Measurements from ENCODE around the gene CHRM1.

DNA sequence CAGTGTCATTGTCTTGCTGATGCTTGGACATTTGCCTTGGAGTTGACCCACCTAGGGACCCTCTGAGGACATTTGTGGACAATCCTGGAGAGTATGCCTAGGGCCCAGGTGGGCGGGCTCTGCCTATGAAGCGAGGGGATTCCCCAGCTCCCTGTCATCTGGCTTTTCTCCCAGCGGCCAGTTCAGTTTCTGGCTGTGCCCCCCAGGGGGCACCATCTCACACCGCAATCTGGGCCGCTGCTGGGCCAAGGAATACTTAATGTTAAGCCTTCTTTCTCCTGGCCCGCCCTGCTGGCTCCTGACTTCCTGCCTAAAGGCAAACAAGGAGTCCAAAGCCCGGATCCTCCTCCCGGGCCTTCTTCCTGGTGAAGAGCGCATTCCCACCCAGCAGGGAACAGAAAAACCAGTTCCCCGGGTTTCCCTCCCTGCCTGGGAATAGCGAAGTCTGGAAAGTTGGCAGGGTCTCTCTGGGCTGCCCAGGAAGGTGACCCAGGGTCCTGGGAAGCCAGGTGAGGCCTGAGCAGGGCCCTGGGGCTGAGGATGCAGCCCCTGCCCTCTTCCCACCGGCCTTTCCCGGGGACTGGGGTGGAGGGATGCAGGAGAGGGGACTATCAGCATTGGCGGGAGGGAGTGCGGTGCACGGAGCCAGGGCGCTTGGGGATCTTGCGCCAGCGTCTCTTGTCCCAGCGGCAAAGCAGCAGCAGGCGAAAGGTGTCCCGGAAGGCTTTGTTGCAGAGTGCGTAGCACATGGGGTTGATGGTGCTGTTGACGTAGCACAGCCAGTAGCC is 11.9 kb downstream of the CHRM1 start:
- TF ChIP-seq, protein P1, sequence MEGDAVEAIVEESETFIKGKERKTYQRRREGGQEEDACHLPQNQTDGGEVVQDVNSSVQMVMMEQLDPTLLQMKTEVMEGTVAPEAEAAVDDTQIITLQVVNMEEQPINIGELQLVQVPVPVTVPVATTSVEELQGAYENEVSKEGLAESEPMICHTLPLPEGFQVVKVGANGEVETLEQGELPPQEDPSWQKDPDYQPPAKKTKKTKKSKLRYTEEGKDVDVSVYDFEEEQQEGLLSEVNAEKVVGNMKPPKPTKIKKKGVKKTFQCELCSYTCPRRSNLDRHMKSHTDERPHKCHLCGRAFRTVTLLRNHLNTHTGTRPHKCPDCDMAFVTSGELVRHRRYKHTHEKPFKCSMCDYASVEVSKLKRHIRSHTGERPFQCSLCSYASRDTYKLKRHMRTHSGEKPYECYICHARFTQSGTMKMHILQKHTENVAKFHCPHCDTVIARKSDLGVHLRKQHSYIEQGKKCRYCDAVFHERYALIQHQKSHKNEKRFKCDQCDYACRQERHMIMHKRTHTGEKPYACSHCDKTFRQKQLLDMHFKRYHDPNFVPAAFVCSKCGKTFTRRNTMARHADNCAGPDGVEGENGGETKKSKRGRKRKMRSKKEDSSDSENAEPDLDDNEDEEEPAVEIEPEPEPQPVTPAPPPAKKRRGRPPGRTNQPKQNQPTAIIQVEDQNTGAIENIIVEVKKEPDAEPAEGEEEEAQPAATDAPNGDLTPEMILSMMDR (IDR thresholded peaks at IDR 0.05; ENCODE audit: low read length): peak; percentile 54
- no peak for TF ChIP-seq EZH2phosphoT487 (IDR thresholded peaks at IDR 0.05; ENCODE audit: low read length)
- TF ChIP-seq EZH2 (optimal IDR thresholded peaks at IDR 0.05; ENCODE audit: low read depth, low read length): no peak
